AG08396 (cell line): ENCODE measurements around the gene SIGLEC6.
"Not testable (repeated sequence)": the region's sequence is repeated elsewhere in the genome, so short reads cannot be mapped to it uniquely, and the experiment has no call there.

ENCODE experiments used
- DNase-seq: peaks from one replicate; pipeline ENCODE4 v3.0.0; 2012; ENCODE audit warnings: low spot score, mixed read lengths

Gene SIGLEC6

GRCh38 chr19:51508059-51508733 is 23.3 kb downstream of the SIGLEC6 start:
- no peak for DNase-seq

DNA sequence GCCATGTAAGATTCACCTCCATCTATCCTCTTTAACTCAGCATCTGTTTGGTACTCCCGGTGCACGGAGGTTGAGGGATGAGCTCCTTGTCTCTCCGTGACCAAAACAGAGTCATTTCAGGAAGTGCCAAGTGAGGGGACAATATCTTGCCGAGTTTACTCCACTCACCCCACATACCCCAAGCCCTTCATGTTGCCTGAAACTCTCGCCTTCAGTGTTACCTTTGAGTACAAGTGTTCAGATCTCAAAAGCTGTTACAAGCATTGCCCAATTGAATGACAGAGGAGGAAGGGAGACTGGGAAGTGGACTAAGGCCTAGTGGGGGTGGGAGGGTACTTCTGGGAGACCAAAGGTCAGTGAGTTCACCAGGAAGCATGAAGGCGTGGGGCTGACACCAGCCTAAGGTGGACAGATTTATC is 23.8 kb downstream of the SIGLEC6 start:
- no peak for DNase-seq

- DNase-seq: no peak
Observed at GRCh38 chr19:51507192-51507591, 24.3 kb downstream of the SIGLEC6 start.

- DNase-seq: no peak
Observed at GRCh38 chr19:51505904-51506303, 25.6 kb downstream of the SIGLEC6 start.

- no peak for DNase-seq
Observed at GRCh38 chr19:51503896-51504295, 27.6 kb downstream of the SIGLEC6 start.

DNA sequence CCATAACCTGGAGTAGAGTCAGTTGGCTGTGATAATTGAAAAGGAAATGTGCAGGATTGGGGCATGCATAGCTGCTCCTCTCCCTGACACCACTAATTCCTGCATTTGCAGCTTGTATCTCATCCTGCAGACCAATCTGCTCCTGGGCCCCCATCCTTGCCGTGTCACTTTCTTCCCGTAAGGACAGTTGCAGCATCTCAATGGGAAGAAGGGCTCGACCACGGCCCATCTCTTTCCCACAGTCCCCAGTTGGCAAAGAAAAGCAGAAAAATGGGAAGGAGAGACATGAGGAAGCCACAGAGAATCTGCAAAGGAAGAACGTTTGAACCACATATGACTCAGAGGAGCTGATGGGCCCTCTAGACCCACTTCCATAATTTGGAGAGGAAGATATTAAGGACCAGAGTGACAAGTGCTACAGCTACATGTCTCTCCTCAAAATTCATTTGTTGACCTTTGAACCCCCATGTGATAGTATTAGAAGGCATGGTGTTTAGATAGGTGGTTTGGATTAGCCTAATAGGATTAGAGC is 28.1 kb downstream of the SIGLEC6 start:
- no peak for DNase-seq

GRCh38 chr19:51501594-51502263 is 29.7 kb downstream of the SIGLEC6 start, which contains the start of gene SIGLEC12:
TSS of gene SIGLEC12 (minus strand) at chr19:51501800. CDS start at chr19:51501733, 67 bp downstream.
- DNase-seq: no peak

GRCh38 chr19:51500931-51501330 is 30.5 kb downstream of the SIGLEC6 start:
- DNase-seq: not testable (repeated sequence)

GRCh38 chr19:51497666-51498065 is 33.8 kb downstream of the SIGLEC6 start:
- no peak for DNase-seq

DNA sequence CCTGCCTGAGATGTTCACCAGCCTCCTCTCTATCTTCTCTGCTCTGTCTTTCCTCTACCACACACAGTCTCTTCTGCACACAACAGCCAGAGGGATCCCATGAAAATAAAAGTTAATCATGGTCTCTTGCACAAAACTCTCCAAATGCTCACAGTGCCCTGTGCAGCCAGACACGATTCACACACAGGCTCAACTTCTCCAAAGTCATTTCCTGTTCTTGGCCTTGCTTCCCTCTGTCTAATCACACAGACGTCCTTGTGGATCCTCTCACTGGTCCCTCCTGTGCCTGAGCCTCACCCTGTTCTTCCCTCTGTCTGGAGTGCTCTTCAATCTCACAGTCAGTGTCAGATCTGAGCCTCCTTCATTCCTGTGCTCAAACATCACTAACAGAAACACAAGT is 37.7 kb downstream of the SIGLEC6 start:
- DNase-seq: no peak

GRCh38 chr19:51491586-51491985 is 39.9 kb downstream of the SIGLEC6 start:
- no peak for DNase-seq

DNA sequence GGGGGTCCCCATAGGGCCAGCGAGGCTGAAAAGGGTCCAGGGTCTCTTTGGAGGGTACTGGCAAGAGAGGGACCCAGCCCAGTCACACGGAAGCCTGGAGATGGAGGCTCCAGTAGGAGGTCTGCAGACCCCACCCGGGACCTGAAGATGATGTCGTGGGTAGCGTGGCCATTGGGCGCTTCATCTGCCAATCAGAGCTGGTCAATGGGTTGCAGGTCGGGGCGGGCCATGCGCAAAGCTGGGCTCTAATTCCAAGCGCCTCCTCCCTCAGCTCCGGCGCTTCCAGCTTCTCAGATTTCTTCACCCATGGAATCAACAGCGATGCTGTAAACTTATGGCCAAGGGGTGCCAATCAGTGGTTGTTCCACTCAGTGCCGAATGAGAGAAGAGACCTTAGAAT is 40.8 kb downstream of the SIGLEC6 start:
- DNase-seq: no peak

GRCh38 chr19:51489113-51489512 is 42.4 kb downstream of the SIGLEC6 start:
- no peak for DNase-seq

- DNase-seq: no peak
Observed at GRCh38 chr19:51488491-51488890, 43.0 kb downstream of the SIGLEC6 start.

DNA sequence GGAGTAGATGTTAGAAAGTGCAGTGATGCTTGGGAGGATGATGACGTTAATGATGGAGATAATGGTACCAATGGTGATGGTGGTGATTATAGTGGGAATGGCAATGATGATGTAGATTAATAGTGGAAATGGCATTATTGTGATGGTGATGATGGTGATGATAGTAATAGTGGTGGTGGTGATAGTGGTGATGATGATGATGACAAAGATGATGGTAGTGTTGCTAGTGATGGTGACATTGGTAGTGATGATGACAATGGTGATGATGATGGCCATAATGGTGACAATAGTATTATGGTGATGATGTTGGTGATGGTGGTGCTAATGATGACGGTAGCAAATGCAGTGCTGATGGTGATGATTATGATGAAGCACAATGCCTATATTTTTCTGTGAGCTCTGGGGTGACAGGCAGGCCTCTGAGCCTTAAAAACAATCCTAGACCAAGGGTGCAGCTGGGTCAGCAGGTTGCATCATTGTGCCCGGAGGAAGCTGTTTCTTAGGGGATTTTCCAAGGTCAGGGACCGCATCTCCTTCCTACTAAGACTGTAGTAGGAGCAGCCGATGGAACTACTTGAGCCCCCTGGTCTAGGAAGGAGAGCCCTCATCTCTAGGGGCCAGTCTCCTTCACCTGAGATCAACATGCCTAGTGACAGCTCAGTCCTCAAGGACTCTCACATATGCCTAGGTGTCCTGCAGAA is 45.4 kb downstream of the SIGLEC6 start:
- no peak for DNase-seq

DNA sequence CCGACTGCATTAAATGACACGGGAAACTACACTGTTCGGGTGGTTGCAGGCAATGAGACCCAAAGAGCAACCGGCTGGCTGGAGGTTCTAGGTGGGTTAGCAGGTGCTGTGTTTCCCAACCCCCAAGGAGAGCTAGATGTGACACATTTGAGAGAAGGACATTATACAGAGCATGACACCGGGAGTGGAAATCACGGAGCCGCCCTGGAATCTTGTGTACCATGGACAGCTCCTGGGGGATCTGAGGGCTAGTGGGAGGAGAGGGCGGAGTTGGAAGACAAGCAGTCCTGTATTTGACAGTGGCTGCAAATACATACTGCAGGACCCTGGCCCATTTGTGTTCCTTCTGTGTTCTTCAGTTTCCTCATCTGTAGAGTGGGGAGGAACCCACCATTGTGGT is 50.9 kb downstream of the SIGLEC6 start:
- DNase-seq: no peak

DNA sequence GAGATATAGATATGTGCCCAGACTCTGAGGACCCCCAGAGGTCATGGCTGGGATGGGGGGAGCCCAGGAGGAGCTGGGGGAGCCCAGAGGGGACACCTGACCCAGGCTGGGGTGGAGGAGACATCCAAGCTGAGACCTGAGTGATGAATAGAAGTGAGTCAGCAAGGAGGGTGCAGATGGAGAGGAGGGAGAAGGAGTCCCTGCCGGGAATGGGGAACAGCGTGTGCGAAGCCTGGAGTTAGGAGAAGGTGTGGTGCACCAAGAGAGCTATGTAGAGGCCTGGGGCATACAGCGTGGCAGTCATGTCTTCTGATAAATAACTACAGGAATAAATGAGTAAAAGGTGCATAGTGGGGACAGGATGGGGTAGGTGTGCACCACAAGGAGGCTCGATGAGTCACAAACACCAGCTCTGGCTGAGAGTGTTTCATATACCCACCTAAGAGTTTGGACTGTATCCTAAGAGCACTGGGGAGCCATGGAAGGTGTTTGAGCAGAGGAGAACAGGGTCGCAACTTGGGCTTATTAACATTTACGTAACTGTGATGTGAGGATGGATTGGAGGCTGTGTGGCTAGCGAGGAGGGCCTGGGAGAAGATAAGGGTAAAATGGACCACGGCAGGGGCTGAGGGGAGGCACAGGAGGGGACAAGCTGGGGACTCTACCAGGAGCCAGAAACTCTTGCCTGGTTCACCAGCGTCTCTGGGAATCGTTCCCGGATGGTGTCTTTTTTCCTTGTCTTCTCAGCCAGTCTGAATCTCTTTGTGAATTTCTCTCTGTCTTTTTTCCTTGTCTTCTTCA is 51.7 kb downstream of the SIGLEC6 start:
- no peak for DNase-seq

DNA sequence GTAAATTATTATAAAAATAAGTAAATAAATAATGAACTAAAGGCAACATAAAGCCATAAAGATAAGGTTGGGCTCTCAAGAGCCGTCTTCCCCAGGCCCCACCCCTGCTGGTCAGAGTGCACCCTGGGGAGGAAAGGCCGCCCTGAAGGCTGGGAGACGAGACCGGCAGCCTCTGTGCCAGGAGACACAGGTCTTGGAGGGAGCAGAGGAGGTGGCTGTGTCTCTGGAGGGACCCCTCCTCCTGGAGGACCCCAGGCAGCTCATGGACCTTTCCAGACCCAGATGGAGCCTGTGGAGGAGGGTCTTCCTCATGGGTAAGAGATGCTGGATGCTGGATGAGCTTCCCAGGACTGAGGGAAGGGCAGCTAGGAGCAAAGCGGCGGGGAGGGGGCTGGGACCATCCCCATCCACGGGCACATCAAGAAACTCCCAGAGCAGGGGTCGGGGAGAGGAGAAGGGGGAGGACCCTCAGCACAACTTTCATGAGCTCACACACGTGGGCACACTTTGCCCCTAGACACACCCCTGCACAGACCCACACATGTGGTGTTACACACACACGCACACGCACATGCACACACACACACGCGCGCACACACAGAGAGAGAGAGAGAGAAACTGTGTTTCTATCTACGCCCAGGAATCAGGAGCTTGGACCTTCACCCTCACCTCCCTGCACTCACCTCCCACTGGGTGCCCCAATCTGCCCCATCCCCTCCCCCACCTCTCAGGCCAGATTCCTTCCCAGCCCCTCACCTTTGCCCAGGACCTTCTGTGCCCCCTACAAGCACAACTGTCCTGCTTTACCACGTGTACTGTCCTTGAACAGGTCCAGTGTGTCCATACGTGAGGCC is 52.9 kb downstream of the SIGLEC6 start, which contains the start of gene CEACAM18:
Gene CEACAM18 (plus strand): TSS at position 159 of the 854 bp plus-strand sequence.
- DNase-seq: no peak

GRCh38 chr19:51477344-51477743 is 54.1 kb downstream of the SIGLEC6 start:
- DNase-seq: no peak

- no peak for DNase-seq
Observed at GRCh38 chr19:51476164-51476563, 55.3 kb downstream of the SIGLEC6 start.
